ENCODE data around the gene MAN1A1. TPM values are rescaled to one million over a fixed set of nuclear protein-coding genes. Genes with fewer than 3 reads are reported as not detected.
"Not testable (repeated sequence)": the region's sequence is repeated elsewhere in the genome, so short reads cannot be mapped to it uniquely, and the experiment has no call there.

Gene MAN1A1
- total RNA-seq, 4 donors from 2014 or later, result 17.8 to 34.7 (median 29.9) TPM

DNA sequence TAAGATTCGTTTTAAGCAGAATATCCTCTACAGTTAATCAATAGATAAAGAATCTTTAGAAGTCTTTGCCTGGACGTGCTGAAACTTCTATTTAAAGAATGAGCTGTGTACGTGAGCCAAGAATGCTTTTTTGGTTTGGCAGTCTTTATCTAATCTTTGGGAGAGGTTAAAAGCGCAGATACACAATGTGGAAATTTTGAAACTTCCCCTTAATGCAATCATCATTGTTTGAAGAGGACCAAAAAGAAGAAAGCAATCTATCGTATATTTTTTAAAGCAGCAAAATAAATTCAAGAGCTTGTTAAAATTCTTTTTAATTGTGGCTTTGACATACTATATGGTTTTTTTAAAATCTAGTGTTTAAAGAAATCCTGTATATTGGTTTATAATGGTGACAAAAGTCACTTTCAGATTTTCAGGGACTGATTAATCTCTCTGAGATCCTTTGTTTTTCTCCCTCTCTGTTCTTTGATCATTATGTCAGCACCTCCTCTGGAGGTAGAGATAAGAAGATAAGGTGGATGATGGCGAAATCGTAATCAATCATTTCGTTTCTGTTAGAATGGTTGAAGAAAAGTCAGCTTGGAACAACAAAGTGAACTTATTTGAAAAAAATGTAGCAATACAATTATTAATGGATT, 179.0 kb downstream of the MAN1A1 start:
- Histone ChIP-seq H3K36me3 (no peaks in the 10 kb centered on the region), H3K4me1 (peaks cover 41% of the 10 kb centered on the region), H3K9me3 (no peaks in the 10 kb centered on the region), H3K27me3 (no peaks in the 10 kb centered on the region), H3K27ac (no peak overlapping the region), H3K4me3 (no peak overlapping the region)
- TF ChIP-seq POLR2A (IDR thresholded peaks at IDR 0.05), result no peak
- TF ChIP-seq POLR2AphosphoS5 (IDR thresholded peaks at IDR 0.05), result no peak
- no peak for TF ChIP-seq EP300 (IDR thresholded peaks at IDR 0.05)
- TF ChIP-seq, protein P1, sequence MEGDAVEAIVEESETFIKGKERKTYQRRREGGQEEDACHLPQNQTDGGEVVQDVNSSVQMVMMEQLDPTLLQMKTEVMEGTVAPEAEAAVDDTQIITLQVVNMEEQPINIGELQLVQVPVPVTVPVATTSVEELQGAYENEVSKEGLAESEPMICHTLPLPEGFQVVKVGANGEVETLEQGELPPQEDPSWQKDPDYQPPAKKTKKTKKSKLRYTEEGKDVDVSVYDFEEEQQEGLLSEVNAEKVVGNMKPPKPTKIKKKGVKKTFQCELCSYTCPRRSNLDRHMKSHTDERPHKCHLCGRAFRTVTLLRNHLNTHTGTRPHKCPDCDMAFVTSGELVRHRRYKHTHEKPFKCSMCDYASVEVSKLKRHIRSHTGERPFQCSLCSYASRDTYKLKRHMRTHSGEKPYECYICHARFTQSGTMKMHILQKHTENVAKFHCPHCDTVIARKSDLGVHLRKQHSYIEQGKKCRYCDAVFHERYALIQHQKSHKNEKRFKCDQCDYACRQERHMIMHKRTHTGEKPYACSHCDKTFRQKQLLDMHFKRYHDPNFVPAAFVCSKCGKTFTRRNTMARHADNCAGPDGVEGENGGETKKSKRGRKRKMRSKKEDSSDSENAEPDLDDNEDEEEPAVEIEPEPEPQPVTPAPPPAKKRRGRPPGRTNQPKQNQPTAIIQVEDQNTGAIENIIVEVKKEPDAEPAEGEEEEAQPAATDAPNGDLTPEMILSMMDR (IDR thresholded peaks at IDR 0.05), result no peak
- 41% methylated on average over 8 of the region's 8 CpGs for WGBS
- no peak for DNase-seq (ENCODE audit: low spot score in 2 of 2)

DNA sequence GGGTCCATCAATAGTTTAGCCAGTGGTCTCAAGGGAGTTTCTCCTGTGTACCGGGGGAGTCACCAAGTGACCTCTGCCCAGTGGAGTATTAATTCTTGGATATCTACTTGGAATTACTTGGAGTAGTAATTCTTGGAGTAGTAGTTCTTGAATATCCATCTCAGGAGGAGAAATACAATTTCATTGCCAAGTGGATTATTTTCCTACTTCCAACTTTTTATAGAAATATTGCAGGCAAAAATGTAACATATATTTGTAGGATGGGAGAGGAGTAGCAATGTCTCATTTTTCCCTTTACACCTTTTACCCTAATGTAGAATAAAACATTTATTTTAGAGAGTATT, 179.5 kb downstream of the MAN1A1 start:
- DNase-seq (ENCODE audit: low spot score in 2 of 2), result no peak
- H3K4me1 ChIP-seq, result peaks cover 37% of the 10 kb centered on the region
- H3K27me3 ChIP-seq, result no peaks in the 10 kb centered on the region
- no peak overlapping the region for H3K4me3 ChIP-seq
- H3K27ac ChIP-seq, result no peak overlapping the region
- H3K9me3 ChIP-seq, result no peaks in the 10 kb centered on the region
- H3K36me3 ChIP-seq, result no peaks in the 10 kb centered on the region
- TF ChIP-seq EP300 (IDR thresholded peaks at IDR 0.05) (no peak), POLR2A (IDR thresholded peaks at IDR 0.05) (no peak), POLR2AphosphoS5 (IDR thresholded peaks at IDR 0.05) (no peak)
- TF ChIP-seq, protein P1 (IDR thresholded peaks at IDR 0.05), result no peak
- WGBS, result 45% methylated on average over 1 of the region's 1 CpG

DNA sequence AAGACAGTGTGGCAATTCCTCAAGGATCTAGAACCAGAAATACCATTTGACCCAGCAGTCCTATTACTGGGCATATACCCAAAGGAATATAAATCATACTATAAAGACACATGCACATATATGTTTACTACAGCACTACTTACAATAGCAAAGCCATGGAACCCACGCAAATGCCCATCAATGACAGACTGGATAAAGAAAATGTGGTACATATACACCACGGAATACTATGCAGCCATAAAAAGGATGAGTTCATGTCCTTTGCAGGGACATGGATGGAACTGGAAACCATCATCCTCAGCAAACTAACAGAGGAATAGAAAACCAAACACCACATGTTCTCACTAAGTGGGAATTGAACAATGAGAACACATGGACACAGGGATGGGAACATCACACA, 180.2 kb downstream of the MAN1A1 start:
- 96% methylated on average over 2 of the region's 2 CpGs for WGBS
- H3K36me3 ChIP-seq; H3K27me3 ChIP-seq; DNase-seq (ENCODE audit: low spot score in 2 of 2); H3K27ac ChIP-seq; H3K9me3 ChIP-seq; H3K4me3 ChIP-seq: not testable (repeated sequence)
- H3K4me1 ChIP-seq, result peaks cover 34% of the 10 kb centered on the region

DNA sequence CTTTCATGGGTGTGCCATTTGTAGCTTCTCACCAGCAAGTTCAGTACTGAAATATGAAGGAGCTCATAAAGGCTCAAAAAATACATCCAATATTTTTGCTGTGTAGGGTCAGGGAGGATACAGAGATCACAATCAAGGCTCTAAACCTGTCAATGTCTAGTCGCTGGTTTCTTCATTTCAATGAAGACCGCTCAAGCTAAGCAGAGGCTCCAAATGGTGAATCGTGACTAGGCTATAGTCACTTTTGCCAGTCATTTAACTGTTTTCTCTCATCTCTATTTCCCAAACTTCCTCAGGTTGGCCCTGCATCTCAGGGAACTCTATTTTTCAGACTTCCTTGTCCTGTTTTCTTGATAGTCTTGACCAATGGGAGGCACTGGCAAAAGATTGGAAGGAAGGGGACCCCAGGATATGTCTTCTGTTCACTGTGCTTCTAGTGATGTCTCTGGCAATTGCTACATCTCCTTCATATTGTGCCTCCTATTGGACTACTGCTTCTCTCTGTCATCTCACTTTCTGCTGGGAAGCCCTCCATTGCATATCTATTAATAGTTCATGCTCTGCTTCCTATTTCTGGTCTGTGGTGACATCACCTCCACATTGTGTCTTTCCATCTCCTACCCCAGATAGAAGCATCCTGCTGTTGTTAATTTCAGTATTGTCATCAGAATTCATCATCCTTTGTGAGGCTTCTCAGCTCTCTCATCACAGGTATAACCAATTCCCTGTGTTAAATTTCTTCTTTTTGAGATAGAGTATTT, 183.4 kb downstream of the MAN1A1 start:
- H3K27ac ChIP-seq, result no peak overlapping the region
- H3K36me3 ChIP-seq, result no peaks in the 10 kb centered on the region
- H3K9me3 ChIP-seq, result no peaks in the 10 kb centered on the region
- 96% methylated on average over 3 of the region's 3 CpGs for WGBS
- DNase-seq (ENCODE audit: low spot score in 2 of 2), result no peak
- H3K27me3 ChIP-seq, result no peaks in the 10 kb centered on the region
- H3K4me1 ChIP-seq, result peaks cover 8% of the 10 kb centered on the region
- H3K4me3 ChIP-seq, result no peak overlapping the region
- TF ChIP-seq POLR2A (IDR thresholded peaks at IDR 0.05) (no peak), EP300 (IDR thresholded peaks at IDR 0.05) (no peak), POLR2AphosphoS5 (IDR thresholded peaks at IDR 0.05) (no peak)
- TF ChIP-seq, protein P1 (IDR thresholded peaks at IDR 0.05), result no peak

DNA sequence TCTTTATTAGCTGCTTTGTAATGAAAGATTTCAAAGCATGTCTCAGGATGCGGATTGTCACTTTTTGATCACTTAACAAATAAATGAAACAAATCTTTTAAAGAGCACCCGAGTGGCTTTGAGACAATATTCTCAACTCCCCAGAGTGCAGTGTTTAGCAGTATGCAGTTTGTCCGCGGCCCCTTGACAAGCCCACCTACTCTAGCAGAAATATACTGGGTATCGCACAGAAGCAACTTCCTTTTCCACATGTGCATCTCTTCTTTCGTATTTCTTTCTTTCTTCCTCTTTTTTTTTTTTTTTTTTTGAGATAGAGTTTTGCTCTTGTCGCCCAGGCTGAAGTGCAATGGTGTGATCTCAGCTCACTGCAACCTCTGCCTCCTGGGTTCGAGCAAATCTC, 186.6 kb downstream of the MAN1A1 start:
- Histone ChIP-seq H3K4me3 (no peak overlapping the region), H3K27me3 (no peaks in the 10 kb centered on the region), H3K9me3 (no peaks in the 10 kb centered on the region), H3K36me3 (no peaks in the 10 kb centered on the region), H3K4me1 (no peaks in the 10 kb centered on the region), H3K27ac (no peak overlapping the region)
- TF ChIP-seq EP300 (IDR thresholded peaks at IDR 0.05) (no peak), POLR2AphosphoS5 (IDR thresholded peaks at IDR 0.05) (no peak), POLR2A (IDR thresholded peaks at IDR 0.05) (no peak)
- TF ChIP-seq, protein P1 (IDR thresholded peaks at IDR 0.05), result no peak
- no peak for DNase-seq (ENCODE audit: low spot score in 2 of 2)
- 76% methylated on average over 8 of the region's 8 CpGs for WGBS

Measured in suprapubic skin (tissue), 4 donors.